Astrocyte of the cerebellum (primary cell): ENCODE results near the gene SLCO1B3.

Experiments used
- DNase-seq: peaks from one replicate; pipeline ENCODE4 v3.0.0-alpha.2; 2011; ENCODE audit warnings: low read depth
- H3K4me3 ChIP-seq: 2 replicates; pipeline ENCODE4 v1.5.1; 2011; ENCODE audit warnings: mild to moderate bottlenecking, low read depth, low read length, moderate library complexity
- in situ Hi-C: cut with HindIII; loops from 2 replicates; pipeline ENCODE4 v1.10.0; 2017; ENCODE audit warnings: low sequenced_read_pairs
- TF ChIP-seq, protein P1 (sequence below): IDR thresholded peaks from 2 replicates; pipeline ENCODE4 v1.5.1; 2012; ENCODE audit warnings: low read length, low read depth, moderate library complexity, mild to moderate bottlenecking; ENCODE audit errors: missing control alignments

The SLCO1B3 gene

DNA sequence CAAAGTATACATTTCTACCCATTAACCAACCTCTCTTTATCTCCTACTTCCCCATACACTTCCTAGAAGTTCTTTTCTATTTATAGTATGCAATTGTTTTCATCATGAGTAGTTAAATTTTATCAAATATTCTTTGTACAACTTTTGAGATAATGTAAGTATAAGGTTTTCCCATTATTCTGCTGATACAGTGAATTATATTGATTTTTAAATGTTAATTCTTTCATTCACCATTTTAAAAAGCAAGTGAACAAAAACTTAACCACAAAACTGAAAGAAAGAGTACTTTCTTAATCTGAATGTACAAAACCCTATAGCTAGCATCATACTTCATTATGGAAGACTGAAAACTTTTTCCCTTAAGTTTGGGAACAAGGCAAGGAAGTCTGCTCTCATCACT, 9.5 kb upstream of the SLCO1B3 start:
- TF ChIP-seq, protein P1, sequence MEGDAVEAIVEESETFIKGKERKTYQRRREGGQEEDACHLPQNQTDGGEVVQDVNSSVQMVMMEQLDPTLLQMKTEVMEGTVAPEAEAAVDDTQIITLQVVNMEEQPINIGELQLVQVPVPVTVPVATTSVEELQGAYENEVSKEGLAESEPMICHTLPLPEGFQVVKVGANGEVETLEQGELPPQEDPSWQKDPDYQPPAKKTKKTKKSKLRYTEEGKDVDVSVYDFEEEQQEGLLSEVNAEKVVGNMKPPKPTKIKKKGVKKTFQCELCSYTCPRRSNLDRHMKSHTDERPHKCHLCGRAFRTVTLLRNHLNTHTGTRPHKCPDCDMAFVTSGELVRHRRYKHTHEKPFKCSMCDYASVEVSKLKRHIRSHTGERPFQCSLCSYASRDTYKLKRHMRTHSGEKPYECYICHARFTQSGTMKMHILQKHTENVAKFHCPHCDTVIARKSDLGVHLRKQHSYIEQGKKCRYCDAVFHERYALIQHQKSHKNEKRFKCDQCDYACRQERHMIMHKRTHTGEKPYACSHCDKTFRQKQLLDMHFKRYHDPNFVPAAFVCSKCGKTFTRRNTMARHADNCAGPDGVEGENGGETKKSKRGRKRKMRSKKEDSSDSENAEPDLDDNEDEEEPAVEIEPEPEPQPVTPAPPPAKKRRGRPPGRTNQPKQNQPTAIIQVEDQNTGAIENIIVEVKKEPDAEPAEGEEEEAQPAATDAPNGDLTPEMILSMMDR: no peak
- DNase-seq: no peak
- no peak overlapping the region for H3K4me3 ChIP-seq
- in situ Hi-C loops: no loop called here

DNA sequence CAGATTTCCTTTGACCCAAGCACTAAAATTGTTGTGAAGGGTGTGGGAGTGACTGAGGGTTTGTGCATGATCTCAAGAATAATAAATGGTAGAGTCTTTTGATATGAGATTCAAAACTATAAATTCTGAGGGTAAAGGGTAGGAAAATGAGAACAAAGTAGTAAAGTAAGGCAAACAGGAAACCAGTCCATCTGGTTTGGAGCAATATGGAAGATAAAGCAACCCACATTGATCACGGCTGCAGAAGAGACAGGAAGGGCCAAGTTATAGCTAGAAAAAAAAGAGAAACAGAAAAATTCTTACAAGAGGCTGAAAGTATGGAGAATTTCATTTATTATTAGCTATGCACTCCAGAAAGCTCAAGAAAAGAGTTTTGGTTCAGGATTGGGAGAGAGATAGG, 4.6 kb upstream of the SLCO1B3 start:
- H3K4me3 ChIP-seq: no peak overlapping the region
- in situ Hi-C loops: no loop called here
- no peak for DNase-seq
- TF ChIP-seq, protein P1: no peak

DNA sequence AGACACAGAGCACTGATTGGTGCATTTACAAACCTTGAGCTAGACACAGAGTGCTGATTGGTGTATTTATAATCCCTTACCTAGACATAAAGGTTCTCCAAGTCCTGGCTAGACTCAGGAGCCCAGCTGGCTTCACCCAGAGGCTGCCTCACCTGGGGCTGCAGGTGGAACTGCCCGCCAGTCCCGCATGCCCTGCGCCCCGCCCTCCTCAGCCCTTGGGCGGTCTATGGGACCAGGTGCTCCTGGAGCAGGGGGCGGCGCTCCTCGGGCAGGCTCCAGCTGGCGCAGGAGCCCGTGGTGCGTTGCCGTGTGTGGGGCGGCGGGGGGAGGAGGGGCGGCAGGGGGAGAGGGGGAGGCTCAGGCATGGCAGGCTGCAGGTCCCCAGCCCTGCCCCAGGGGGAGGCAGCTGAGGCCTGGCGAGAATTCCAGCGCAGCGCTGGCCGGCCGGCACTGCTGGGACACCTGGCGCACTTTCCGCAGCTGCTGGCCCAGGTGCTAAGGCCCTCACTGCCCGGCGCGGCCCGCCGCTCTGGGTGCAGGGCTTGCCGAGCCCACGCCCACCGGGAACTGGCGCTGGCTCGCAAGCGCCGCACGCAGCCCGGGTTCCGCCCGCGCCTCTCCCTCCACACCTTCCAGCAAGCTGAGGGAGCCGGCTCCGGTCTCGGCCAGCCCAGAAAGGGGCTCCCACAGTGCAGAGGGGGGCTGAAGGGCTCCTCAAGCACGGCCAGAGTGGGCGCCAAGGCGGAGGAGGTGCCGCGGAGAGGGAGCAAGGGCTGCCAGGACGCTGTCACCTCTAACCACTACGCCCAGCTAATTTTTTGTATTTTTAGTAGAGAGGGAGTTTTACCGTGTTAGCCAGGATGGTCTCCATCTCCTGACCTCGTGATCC, 3.1 kb upstream of the SLCO1B3 start:
- no peak for DNase-seq
- TF ChIP-seq, protein P1: no peak
- no peak overlapping the region for H3K4me3 ChIP-seq
- in situ Hi-C loops: no loop called here

DNA sequence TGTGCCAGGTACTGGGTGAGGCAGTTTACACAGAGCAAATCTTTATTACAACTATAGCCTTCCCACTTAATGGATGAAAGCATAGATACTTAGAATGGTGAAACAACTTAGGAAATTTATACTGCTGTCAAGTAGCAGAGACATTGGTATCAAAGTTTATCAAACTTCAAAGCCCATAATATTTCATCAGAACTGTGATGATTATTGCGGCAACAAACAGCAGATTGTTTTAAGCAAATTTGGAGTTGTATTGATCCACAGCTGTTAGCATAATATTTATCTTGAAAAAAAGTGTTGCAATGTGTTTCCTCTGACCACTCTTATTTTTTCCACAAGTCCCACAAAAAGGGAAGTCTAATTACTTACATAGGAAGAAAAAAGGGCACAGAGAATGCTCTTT, 2.0 kb upstream of the SLCO1B3 start:
- no peak for DNase-seq
- H3K4me3 ChIP-seq: no peak overlapping the region

DNA sequence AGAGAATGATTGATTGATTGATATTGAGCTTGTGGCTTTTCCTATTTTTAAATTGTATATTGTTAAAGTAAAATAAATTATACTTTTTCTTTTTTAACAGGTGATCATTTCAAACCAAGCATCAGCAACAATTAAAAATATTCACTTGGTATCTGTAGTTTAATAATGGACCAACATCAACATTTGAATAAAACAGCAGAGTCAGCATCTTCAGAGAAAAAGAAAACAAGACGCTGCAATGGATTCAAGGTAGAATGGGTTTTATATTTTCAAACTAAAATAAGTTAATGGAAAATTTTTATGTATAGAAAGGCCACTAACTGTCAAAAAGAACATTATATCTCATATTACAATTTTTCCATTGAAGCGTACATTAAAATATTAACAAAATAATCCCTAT, 5.1 kb downstream of the SLCO1B3 start:
- H3K4me3 ChIP-seq: no peak overlapping the region
- no peak for DNase-seq
- in situ Hi-C loops: no loop called here
- TF ChIP-seq, protein P1: no peak

More for the DNA sequence above, 2.0 kb upstream of the SLCO1B3 start:
- TF ChIP-seq, protein P1: no peak
- in situ Hi-C loops: no loop called here

DNA sequence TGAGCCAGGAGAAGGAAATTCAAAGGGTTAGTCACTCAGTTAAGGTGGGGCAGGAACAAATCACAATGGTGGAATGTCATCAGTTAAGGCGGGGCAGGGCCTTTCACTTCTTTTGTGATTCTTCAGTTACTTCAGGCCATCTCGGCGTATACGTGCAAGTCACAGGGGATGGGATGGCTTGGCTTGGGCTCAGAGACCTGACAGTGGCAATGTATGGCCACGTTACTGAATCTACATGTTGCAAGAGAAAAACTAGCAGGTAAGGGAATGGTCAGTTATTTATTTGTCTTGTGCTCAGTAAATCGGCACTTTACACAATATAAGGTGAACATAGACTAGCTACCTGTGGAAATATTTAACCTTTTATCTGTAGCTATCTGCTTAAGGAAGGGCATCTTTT, 11.9 kb downstream of the SLCO1B3 start:
- H3K4me3 ChIP-seq: no peak overlapping the region
- TF ChIP-seq, protein P1: no peak
- no peak for DNase-seq
- in situ Hi-C loops: no loop called here
